ENCODE data around the gene CTIF.

CTIF gene

DNA sequence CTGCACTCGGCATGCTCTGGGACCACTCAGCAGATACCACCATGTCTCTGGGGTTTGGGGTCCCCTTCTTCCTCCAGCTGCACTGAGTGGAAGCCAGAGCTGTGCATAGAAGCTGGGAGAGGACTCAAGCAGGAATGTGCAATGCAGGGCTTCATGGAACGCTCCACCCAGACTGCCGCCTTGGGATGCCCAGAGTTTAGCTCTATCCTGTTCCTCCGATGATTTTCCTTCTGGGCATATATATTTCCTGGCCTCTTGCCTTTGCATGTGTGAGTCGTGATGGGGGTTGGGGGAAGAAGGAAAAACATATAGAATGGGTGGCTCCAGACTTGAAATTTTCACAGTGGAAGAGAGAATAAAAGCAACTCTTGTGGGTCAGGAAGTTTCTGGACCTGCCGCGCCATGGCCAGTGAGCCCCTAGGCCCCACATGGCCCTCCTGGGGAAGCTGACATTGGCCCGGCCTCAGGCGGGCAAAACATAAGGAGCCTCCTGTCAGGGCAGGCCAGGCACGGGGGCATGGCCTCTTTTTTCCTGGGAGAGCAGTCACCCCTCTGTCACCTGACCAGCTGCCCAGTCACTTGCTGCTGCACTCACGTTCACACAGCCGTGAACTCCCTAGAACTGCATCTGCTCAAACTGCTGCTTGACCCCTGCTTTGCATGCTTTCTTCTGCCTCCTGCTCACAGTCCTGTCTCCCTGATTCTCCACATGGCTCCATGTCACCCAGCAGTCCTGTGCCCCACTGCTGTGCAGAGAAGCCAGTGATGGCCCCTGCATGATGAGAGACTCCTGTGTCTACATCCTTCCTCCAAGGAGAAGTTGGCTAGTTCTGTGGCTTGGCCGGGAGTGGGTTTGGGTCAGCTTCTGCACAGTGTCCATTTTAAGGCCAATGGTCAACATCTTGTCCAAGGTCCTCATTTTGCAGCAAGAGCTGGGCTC, 197.8 kb downstream of the CTIF start:
- DNase-seq: no peak
- no peaks in the 10 kb centered on the region for H3K27me3 ChIP-seq (replicated peaks)
- in situ Hi-C loops (cut with HindIII; ENCODE audit: low pct_ligation_motif_present, low sequenced_read_pairs): no loop called here
- no peaks in the 10 kb centered on the region for H3K36me3 ChIP-seq (replicated peaks)
- TF ChIP-seq, protein P1, sequence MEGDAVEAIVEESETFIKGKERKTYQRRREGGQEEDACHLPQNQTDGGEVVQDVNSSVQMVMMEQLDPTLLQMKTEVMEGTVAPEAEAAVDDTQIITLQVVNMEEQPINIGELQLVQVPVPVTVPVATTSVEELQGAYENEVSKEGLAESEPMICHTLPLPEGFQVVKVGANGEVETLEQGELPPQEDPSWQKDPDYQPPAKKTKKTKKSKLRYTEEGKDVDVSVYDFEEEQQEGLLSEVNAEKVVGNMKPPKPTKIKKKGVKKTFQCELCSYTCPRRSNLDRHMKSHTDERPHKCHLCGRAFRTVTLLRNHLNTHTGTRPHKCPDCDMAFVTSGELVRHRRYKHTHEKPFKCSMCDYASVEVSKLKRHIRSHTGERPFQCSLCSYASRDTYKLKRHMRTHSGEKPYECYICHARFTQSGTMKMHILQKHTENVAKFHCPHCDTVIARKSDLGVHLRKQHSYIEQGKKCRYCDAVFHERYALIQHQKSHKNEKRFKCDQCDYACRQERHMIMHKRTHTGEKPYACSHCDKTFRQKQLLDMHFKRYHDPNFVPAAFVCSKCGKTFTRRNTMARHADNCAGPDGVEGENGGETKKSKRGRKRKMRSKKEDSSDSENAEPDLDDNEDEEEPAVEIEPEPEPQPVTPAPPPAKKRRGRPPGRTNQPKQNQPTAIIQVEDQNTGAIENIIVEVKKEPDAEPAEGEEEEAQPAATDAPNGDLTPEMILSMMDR (IDR thresholded peaks at IDR 0.05; ENCODE audit: low read depth, low read length, missing control alignments): no peak
- no peak overlapping the region for H3K27ac ChIP-seq
- no peak overlapping the region for H3K4me3 ChIP-seq (ENCODE audit: low read depth, low read length)

DNA sequence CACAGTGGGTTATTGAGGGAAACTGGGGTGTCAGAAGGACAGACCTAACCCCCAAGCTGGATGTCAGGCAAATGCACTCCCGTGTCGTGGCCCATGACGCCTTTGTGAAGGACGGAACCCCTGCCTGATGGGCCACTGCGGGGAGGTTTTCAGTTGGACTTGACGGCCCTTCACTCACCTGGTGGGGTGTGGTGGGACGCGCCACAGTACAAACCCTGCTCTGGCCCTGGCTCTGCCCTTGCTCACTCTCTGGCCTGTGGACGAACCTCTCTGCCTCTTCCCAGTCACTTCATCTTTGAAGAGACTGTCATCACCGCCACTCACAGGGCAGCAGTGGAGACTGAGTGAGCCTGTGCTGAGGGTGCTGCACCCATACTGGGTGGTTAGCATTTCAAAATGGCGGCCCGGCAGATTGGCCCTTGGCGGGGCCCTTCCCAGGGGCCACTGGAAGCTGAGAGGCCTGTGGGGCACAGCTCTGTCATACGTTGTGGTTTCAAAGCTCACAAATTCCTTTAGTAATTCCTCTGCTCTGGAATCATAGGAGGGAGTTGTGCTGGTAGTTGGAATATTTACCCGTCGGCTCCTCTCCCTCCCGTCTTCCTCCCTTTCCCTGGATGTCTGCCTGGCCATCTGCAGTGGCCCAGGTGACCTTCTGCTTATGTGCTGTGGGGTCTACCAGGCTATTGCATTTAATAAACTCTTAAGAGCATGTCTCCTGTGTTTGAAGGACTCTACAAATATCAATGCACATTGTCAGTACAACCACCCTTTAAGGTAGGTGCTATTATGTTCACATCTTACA, 200.6 kb downstream of the CTIF start:
- DNase-seq: no peak
- no peak overlapping the region for H3K27ac ChIP-seq
- in situ Hi-C loops (cut with HindIII; ENCODE audit: low pct_ligation_motif_present, low sequenced_read_pairs): no loop called here
- H3K27me3 ChIP-seq (replicated peaks): no peaks in the 10 kb centered on the region
- no peak overlapping the region for H3K4me3 ChIP-seq (ENCODE audit: low read depth, low read length)
- no peaks in the 10 kb centered on the region for H3K36me3 ChIP-seq (replicated peaks)
- TF ChIP-seq, protein P1 (IDR thresholded peaks at IDR 0.05; ENCODE audit: low read depth, low read length, missing control alignments): no peak

DNA sequence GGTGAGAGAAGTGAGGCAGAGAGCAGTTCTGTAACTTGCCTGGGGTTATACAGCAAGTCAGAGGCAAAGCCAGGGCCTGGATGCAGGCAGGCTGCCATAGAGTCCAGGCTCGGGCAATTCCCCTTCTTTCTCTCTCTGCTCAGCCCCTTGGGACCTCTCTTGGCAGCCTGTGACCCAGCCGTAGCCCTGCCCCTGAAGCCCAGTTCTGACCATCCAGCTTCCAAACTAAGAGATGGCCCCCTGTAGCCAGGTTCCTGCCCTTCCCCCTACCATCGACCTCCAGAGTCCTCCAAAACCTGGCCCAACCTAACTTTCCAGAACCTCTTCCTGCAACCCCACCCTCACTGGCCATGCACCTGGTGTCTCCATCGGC, 201.2 kb downstream of the CTIF start:
- in situ Hi-C loops (cut with HindIII; ENCODE audit: low pct_ligation_motif_present, low sequenced_read_pairs): no loop called here
- H3K36me3 ChIP-seq (replicated peaks): no peaks in the 10 kb centered on the region
- no peak for DNase-seq
- TF ChIP-seq, protein P1 (IDR thresholded peaks at IDR 0.05; ENCODE audit: low read depth, low read length, missing control alignments): no peak
- H3K27ac ChIP-seq: no peak overlapping the region
- no peak overlapping the region for H3K4me3 ChIP-seq (ENCODE audit: low read depth, low read length)
- H3K27me3 ChIP-seq (replicated peaks): no peaks in the 10 kb centered on the region

DNA sequence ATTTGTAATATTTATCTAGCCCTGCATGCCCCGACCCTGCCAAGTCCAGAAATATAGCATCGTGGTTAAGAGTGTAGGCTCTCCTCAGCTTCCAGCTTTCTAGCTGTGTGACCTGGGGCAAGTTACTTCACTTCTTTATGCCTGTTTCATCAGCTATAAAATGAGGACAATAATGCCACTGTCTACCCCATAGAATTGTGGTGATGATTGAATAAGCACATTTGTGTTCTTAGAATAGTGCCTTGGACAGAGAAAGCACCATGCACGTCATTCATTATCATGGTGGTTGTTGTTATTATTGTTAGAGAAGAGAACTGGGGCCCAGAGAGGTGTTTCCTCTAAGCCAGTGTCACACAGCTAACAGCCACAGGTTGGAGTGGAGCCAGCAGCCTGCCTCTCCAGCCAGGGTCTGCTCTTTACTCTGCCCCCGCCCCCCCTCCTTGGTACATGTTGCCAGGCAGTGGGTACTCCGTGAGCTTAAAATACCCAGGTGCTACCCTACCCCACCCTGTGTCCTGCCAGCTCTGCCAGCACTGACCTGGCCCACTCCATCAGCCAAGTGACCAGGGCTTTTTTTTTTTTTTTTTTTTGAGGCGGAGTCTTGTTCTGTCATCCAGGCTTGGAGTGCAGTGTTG, 202.1 kb downstream of the CTIF start:
- Histone ChIP-seq H3K4me3 (ENCODE audit: low read depth, low read length) (no peak overlapping the region), H3K27me3 (replicated peaks) (no peaks in the 10 kb centered on the region), H3K27ac (no peak overlapping the region), H3K36me3 (replicated peaks) (no peaks in the 10 kb centered on the region)
- no peak for DNase-seq
- TF ChIP-seq, protein P1 (IDR thresholded peaks at IDR 0.05; ENCODE audit: low read depth, low read length, missing control alignments): no peak
- in situ Hi-C loops (cut with HindIII; ENCODE audit: low pct_ligation_motif_present, low sequenced_read_pairs): no loop called here

DNA sequence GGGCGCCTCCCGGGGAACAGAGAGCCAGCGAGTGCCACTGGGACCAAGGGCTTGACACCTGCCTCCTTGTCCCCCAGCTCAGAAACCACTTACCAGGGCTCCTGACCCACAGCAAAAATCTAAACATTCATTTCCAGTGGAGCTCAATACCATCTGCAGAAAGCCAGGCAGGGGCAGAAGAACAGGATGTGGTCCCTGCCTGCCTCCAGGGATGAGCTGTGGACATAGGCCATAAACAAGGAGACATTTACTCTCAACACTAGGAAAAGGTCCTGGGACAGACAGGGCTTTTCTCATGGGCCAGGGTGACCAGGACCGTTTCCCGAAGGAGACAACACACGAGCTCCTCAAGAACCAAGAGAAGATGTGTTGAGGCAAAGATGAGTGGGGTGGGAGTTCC, 203.0 kb downstream of the CTIF start:
- DNase-seq: no peak
- no peaks in the 10 kb centered on the region for H3K27me3 ChIP-seq (replicated peaks)
- H3K27ac ChIP-seq: no peak overlapping the region
- TF ChIP-seq, protein P1 (IDR thresholded peaks at IDR 0.05; ENCODE audit: low read depth, low read length, missing control alignments): no peak
- in situ Hi-C loops (cut with HindIII; ENCODE audit: low pct_ligation_motif_present, low sequenced_read_pairs): no loop called here
- H3K4me3 ChIP-seq (ENCODE audit: low read depth, low read length): no peak overlapping the region
- H3K36me3 ChIP-seq (replicated peaks): no peaks in the 10 kb centered on the region

Measured in brain microvascular endothelial cell (primary cell).